Activated T-cell treated with anti-CD3 and anti-CD28 coated beads for 24 hours (primary cell): ENCODE results near the gene NLRC4.
A peak's percentile ranks its signal among the peaks of the same experiment; 100 is the strongest.
"Not testable (repeated sequence)": the region's sequence is repeated elsewhere in the genome, so short reads cannot be mapped to it uniquely, and the experiment has no call there.

Experiments
- DNase-seq: peaks from one replicate; pipeline ENCODE4 v3.0.0-alpha.2; 2020; ENCODE audit warnings: low read depth

Gene NLRC4

GRCh38 chr2:32264422-32265105, at the start of gene NLRC4:
Gene NLRC4 (minus strand): TSS chr2:32264886. CDS start chr2:32256775, 8,111 bp downstream.
- DNase-seq: no peak

GRCh38 chr2:32310577-32310976, 45.9 kb upstream of the NLRC4 start:
- DNase-seq: no peak

- not testable (repeated sequence) for DNase-seq
Observed at GRCh38 chr2:32293966-32294562, 29.4 kb upstream of the NLRC4 start.

GRCh38 chr2:32293493-32293892, 28.8 kb upstream of the NLRC4 start:
- DNase-seq: not testable (repeated sequence)

- no peak for DNase-seq
Observed at GRCh38 chr2:32291746-32292145, 27.1 kb upstream of the NLRC4 start.

GRCh38 chr2:32290000-32290339, 25.3 kb upstream of the NLRC4 start:
- no peak for DNase-seq

- DNase-seq: no peak
Observed at GRCh38 chr2:32289165-32289999, 24.7 kb upstream of the NLRC4 start.

GRCh38 chr2:32284321-32284720, 19.6 kb upstream of the NLRC4 start:
- no peak for DNase-seq

GRCh38 chr2:32278478-32278853, 13.8 kb upstream of the NLRC4 start:
- no peak for DNase-seq

- DNase-seq: peak; percentile 86
Observed at GRCh38 chr2:32277674-32278477, 13.2 kb upstream of the NLRC4 start, which contains the start of gene YIPF4. Gene YIPF4 (plus strand): TSS chr2:32277904. CDS start chr2:32278156, 252 bp downstream.

GRCh38 chr2:32277363-32277673, 12.6 kb upstream of the NLRC4 start:
- DNase-seq: no peak

GRCh38 chr2:32275790-32276189, 11.1 kb upstream of the NLRC4 start:
- DNase-seq: not testable (repeated sequence)

- DNase-seq: no peak
Observed at GRCh38 chr2:32274289-32274688, 9.6 kb upstream of the NLRC4 start.

- no peak for DNase-seq
Observed at GRCh38 chr2:32272279-32272678, 7.6 kb upstream of the NLRC4 start.

- DNase-seq: no peak
Observed at GRCh38 chr2:32271063-32271462, 6.4 kb upstream of the NLRC4 start.

- no peak for DNase-seq
Observed at GRCh38 chr2:32262105-32262504, 2.6 kb downstream of the NLRC4 start.

GRCh38 chr2:32260376-32260775, 4.3 kb downstream of the NLRC4 start:
- DNase-seq: no peak

GRCh38 chr2:32258242-32258641, 6.4 kb downstream of the NLRC4 start:
- no peak for DNase-seq

- DNase-seq: no peak
Observed at GRCh38 chr2:32250290-32250689, 14.4 kb downstream of the NLRC4 start.

GRCh38 chr2:32249731-32250236, 14.9 kb downstream of the NLRC4 start:
- no peak for DNase-seq

GRCh38 chr2:32248299-32248698, 16.4 kb downstream of the NLRC4 start:
- no peak for DNase-seq

- DNase-seq: no peak
Observed at GRCh38 chr2:32246911-32247310, 17.8 kb downstream of the NLRC4 start.
